Stimulated activated naive CD4-positive, alpha-beta T cell treated with Interleukin-2 at 50 U/mL for 16 hours (primary cell): ENCODE data around the gene TMEM178A.
"Not testable (repeated sequence)": the region's sequence is repeated elsewhere in the genome, so short reads cannot be mapped to it uniquely, and the experiment has no call there.

Experiments
- DNase-seq: peaks from one replicate; lab custom pipeline; 2025; lab: John Stamatoyannopoulos, UW

TMEM178A gene

DNA sequence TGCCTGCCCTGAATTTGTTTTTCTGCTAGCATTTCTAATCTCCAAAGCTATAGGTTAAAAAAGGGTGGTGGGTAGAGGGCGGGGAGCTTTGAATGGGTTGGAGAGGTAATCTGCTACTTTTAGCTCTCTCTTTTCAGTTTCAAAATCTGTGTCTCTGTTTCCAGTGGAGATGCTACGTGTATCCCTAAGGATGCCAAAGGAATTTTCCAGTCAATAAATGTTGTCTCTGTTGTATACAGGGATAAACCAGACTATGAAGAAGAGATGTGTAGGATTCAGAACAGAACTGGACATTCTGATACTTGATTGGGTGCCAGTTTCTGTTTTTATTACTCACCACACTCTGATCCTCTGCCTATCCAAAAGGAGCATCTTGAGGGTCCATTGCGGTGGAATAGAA, 50.1 kb downstream of the TMEM178A start:
- DNase-seq: no peak

DNA sequence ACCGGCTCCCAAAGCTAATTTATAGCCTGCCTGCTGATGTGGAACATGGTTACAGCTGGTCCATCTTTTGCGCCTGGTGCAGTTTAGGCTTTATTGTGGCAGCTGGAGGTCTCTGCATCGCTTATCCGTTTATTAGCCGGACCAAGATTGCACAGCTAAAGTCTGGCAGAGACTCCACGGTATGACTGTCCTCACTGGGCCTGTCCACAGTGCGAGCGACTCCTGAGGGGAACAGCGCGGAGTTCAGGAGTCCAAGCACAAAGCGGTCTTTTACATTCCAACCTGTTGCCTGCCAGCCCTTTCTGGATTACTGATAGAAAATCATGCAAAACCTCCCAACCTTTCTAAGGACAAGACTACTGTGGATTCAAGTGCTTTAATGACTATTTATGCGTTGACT, 51.4 kb downstream of the TMEM178A start:
- DNase-seq: no peak

GRCh38 chr2:39718483-39718882, 52.8 kb downstream of the TMEM178A start:
- no peak for DNase-seq

DNA sequence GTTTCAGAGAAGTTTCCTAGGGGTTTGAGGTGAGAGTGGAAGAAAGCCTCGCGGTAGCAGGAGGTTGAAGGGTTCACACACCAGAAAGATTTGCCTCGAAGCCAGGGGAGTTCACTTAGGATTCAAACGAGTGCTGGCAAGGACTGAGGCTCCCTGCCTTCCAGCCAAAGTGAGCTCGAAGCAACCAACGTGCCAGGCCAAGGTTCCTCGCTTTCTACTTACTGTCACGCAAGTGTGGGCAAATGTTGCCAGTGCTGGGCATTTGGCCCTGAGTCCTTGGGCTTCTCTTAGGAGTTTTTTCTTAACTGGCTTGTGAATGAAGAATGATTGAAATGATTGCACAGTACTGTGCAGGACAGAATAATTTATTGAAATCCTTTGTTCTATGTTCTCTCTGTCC, 53.6 kb downstream of the TMEM178A start:
- DNase-seq: no peak

GRCh38 chr2:39720970-39721369, 55.3 kb downstream of the TMEM178A start:
- no peak for DNase-seq

DNA sequence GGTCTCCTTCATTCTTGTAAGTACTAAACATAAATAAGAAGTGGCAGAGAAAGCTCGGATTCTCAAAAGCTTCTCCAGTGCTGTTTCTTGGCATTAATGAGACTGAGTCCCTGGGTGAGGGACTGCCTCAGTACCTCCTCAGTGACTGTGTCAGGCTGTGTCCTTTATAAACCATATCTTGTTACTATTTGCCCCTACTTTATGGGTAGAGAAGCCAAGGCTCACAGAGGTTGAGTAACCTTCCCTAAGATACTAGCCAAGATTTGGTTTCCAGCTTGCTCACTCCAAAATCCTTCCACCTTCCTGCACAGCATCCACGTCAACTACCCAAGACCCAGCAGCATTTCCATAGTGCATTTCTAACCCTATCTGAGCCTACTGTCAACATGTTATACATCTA, 57.8 kb downstream of the TMEM178A start:
- no peak for DNase-seq

GRCh38 chr2:39723946-39724827, 58.5 kb downstream of the TMEM178A start:
- DNase-seq: no peak

DNA sequence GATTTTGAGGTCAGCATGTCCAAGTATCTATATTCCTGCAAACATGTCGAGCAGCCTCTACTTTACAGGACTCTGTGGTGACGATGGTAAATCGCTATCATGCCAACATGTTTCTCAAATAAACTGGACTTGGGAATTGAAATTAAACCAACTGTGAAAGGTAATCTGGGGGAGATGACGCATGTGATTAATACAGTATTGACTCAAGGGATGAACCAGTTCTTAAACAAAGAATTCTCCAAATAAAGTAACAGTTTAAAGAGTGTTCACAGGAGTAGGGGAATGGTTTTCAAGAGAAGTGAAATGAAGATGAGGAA, 59.1 kb downstream of the TMEM178A start:
- DNase-seq: no peak

DNA sequence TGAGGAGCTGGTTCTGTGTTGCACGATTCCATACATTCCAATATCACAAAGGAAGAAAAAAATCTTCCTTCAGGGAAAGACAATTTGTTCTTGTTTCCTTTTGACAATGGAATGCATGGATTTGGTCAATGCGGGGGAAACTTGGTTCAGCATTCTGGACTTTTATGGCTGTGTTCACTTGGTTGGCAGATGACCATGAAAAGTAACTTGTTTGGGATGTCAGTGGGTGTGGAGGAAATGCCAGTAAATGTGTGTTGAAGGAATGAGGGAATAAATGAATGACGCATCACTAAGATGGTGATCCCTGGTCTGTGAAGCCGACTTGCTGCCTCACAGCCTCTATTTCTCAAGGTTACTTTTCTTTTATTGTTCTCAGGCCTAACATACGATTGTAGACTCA, 59.7 kb downstream of the TMEM178A start:
- DNase-seq: no peak

GRCh38 chr2:39728085-39728484, 62.4 kb downstream of the TMEM178A start:
- not testable (repeated sequence) for DNase-seq

GRCh38 chr2:39728941-39729351, 63.2 kb downstream of the TMEM178A start:
- no peak for DNase-seq

DNA sequence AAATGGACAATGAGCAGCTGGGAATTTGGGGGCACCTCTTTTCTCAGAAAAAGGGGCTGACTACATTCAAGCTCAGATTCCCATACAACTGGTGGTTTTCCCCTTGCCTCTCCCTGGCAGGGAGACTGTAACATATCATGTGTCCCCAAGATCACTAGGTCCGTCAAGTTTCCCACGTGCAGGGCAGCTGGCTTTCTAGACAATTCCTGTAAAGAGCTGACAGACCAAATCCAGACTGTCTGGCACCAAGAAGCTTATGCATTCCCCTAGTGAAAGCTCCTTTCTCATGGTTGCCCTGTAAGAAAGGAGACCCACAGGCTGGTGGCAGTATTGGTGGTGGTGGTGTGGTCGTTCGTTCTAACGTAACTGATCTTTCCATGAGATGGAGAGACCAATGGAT, 64.6 kb downstream of the TMEM178A start:
- no peak for DNase-seq

DNA sequence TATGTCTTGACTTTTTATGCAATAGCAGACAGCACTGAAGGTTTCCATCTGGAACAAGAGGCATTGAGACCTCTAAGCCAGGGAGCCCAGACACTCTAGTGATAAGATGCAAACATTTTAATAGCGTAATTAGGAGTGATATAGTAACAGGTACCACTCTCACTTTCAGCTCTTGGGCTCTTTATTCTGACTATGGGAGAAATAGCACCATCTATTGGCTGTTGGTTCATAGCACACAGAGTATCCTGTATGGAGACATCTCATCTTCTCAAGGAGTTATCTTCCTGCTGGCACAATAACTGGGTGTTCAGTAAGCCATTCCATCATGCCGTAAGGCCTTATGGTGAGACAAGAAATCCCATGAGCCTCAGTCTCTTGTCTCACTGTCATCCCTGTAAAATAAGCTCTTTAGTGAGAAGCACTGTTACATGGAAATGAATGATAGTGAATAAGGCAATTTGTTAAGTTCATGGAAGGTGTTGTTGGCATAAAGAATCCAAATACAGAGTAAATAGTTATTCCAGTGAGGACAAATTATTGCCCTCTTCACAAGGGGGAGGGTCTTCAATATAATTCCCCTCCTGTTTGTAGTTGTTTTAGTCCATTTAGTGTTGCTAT, 65.1 kb downstream of the TMEM178A start:
- DNase-seq: no peak

DNA sequence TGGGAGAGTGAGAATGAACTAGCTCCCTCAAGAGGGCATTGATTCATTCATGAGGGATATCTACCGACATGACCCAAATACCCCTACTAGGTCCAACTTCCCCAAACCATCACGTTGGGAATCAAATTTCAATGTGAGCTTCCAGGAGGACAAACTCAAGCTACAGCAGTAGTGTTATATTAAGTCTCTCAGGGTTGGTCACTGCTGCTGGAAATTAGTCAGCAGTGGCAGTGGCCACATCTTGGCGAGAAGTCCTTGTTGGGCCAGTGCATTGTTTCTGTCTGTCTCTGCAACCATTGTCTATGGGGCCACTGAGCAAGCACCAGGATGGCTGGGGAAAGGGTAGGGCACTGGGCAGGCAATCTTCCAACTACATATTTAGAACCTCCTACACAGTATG, 65.8 kb downstream of the TMEM178A start:
- DNase-seq: no peak

- DNase-seq: no peak
These were observed 66.8 kb downstream of the TMEM178A start for GRCh38 chr2:39732482-39732881.

DNA sequence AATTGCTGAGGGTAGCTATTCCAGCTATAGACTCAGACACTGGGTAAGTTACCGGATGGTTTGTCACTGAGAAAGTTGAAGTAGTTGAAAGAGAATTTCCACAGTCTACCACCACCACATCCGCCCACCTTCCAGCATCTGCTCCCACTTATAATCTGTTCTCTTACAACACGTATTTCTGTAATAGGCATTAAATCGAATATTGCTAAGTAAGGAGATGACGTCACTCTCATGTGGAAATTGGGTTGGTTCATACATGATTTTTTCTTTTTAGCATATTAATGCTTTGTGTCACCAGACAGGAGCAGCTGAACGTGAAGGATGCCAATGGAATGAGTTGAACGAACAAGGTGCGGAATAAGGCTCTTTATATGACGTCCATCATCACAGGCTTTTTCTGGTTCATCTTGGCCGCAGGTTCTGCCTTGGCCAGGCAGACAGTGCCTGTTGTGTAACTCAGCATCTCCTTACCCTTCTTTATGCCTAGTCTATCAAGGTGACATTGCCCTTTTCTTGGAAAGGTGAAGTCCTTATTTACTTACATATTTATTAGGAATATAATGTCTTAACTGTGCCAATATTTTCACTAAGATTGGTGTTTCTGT, 67.5 kb downstream of the TMEM178A start:
- no peak for DNase-seq

DNA sequence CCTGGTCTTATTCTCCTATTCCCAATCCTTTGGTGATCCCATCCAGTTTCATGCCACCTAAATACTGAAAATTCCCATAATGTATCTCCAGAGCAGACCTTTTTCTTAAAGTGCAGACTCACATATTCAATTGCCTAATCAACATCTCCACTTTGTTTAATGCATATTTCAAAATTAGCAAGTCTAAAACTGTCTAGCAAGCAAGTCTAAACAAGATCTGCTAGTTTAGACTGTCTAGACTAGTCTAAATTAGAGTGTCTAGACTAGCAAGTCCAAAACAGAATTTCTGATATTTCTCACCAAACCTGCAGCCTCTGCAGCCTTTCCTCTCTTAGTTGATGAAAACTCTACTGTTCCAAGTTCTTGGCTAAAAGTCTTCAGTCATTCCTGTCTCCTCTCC, 68.7 kb downstream of the TMEM178A start:
- DNase-seq: no peak

DNA sequence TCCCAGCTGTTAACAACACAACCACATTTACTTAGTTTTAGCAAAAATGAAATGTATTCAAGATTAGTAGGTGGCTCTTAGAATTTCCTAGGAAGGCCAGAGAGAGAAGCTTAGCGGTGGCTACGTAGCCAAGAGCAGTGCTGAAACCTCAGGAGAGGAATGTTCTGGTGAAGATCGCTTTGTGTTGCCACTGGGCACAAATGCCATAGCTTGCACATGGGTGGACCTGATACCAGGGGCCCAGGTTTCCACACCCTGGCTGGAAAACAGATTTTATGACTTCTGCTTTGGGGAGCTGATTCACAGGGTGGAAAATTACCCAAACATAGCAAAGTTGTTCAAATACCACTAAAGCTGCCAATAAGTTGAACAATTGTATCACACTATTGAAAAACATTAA, 69.9 kb downstream of the TMEM178A start:
- no peak for DNase-seq

- DNase-seq: no peak
These were observed 70.9 kb downstream of the TMEM178A start for GRCh38 chr2:39736640-39737039.

- DNase-seq: no peak
These were observed 71.9 kb downstream of the TMEM178A start for GRCh38 chr2:39737661-39738060.

DNA sequence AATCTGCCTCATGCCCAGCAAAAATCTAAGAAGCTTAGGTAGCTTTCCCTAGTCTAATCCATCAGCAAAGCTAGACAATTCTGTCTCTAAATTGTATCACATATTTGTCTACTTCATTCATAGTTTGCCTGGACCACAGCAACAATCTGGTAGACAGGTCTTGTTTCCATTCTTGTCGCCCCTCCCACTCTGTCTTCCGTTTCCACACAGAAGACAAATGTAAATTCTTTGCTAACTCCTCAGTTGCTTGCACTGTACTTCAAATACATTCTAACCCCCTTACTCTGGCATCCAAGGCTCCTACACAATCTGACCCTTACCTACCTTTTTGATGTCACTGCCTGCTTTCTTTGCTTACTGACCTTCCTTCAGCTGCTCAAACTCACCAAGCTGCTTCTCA, 73.2 kb downstream of the TMEM178A start:
- no peak for DNase-seq

DNA sequence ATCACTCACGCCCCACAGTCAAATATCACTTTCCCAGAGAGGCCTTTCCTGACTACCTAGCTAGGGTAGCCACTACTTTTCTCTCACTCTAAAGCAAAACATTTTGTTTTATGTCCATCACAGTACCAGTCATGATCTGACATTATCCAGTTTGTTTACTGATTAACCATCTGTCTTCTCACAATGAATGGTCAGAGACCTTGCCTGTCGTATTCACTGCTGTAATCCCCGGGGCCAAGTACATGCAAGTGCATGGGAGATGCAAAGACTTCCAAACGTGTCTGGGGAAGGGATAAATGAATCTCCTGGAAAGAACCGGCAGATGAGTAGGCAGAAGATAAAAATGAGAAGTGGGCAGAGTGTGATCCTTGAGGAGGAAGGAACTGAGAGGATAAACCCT, 73.7 kb downstream of the TMEM178A start:
- no peak for DNase-seq

DNA sequence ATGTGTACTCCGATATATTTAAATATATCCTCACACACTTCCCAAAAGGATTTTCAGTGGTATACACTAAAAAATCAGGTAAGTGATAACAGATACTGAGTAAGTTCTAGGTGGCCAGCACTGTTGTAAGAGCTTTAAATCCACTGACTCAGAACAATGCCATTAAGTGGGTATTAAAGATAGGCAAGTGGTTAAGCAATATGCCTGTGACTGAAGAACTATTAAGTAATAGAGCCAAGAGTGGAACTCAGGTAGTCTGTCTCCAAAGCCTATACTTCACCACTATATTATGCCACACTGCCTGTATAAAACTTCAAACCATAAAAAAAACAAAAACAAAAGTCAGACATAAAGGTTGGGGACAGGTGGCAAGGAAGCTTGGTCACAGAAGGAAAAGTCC, 76.2 kb downstream of the TMEM178A start:
- DNase-seq: no peak
